HUES48 (cell line): ENCODE results near the gene CD28.

Experiments
- H3K27ac ChIP-seq: one replicate; pipeline ENCODE4 v1.7.0; 2013; ENCODE audit warnings: low read depth, low read length, inconsistent platforms
- H3K27me3 ChIP-seq: 2 replicates; pipeline ENCODE4 v1.6.1; 2013; ENCODE audit warnings: mild to moderate bottlenecking, low read length; ENCODE audit not compliant: control insufficient read depth, insufficient read depth
- H3K36me3 ChIP-seq: 2 replicates; pipeline ENCODE4 v1.6.1; 2013; ENCODE audit warnings: low read length; ENCODE audit not compliant: control insufficient read depth, insufficient read depth
- H3K4me1 ChIP-seq: 2 replicates; pipeline ENCODE4 v1.6.1; 2013; ENCODE audit warnings: mild to moderate bottlenecking, low read length; ENCODE audit not compliant: control insufficient read depth, insufficient read depth
- H3K4me3 ChIP-seq: 2 replicates; pipeline ENCODE4 v1.5.1; 2013; ENCODE audit warnings: mild to moderate bottlenecking, low read depth, low read length
- H3K9ac ChIP-seq: 2 replicates; pipeline ENCODE4 v1.6.1; 2013; ENCODE audit warnings: mild to moderate bottlenecking, low read depth, low read length, moderate library complexity
- H3K9me3 ChIP-seq: 2 replicates; pipeline ENCODE4 v1.6.1; 2013; ENCODE audit warnings: low read length; ENCODE audit not compliant: control insufficient read depth, insufficient read depth

CD28 gene

DNA sequence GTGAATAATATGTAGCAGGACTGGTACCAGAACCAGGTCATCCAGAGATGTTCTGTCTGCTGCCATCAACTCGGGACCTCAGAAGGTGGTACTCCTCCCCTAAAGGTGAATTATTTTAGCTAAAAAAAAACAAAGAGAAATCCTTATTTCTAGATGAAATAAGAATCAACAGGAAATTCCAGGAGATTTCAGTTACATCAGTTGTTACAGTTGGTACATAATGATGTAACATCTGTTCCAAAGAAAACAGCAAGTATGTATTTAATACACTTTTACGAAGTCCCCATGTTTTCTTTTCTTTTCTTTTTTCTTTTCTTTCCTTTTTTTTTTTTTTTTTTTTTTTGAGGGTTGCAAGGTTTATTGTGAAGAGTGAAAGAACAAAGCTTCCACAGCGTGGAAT, 33.6 kb upstream of the CD28 start:
- Histone ChIP-seq H3K27me3 (no peaks in the 10 kb centered on the region), H3K27ac (no peak overlapping the region), H3K9me3 (no peaks in the 10 kb centered on the region; the same call in 1 of the 2 replicates), H3K4me1 (no peaks in the 10 kb centered on the region), H3K4me3 (no peak overlapping the region), H3K9ac (no peak overlapping the region), H3K36me3 (no peaks in the 10 kb centered on the region)

DNA sequence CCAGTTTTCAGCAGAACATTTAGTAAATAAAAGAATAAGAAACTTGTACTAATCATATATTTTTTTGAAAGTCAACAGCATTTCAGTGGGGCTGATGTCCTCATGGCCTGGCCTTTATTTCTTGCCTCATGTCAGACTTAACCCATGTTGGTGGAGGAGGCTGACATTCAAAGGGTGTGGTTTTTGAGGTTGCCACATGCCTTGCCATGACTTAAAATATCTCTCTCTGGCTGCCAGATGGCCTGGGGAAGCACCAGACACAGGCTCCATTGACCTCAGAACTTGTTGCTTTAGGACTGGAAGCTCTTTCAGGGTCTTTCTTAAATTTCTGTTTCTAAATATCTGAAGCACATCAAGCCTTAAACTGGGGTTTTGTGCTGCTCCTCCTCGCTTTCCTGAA, 32.5 kb upstream of the CD28 start:
- no peaks in the 10 kb centered on the region for H3K4me1 ChIP-seq
- H3K27me3 ChIP-seq = no peaks in the 10 kb centered on the region
- H3K27ac ChIP-seq = no peak overlapping the region
- H3K4me3 ChIP-seq = no peak overlapping the region
- H3K9ac ChIP-seq = no peak overlapping the region
- no peaks in the 10 kb centered on the region for H3K36me3 ChIP-seq
- no peaks in the 10 kb centered on the region; the same call in 1 of the 2 replicates for H3K9me3 ChIP-seq

DNA sequence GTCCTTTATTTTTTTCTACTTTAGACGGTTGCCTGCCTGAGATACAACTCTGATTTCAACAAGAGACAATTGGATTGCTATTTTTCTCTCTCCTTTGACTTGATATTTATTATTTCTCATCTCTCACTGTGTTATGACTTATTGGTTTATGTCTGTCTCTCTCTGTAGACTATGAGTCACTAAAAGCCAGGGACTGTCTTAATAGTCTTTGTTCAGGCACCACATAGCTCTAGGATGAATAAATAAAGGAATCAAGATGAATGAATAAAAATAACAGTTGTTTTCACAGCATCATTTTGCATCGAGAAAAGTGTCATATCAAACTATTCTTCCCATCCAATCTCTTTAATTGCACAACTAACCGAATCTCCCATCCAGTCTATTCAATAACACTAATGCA, 31.4 kb upstream of the CD28 start:
- H3K9ac ChIP-seq = no peak overlapping the region
- H3K27me3 ChIP-seq = no peaks in the 10 kb centered on the region
- no peaks in the 10 kb centered on the region for H3K36me3 ChIP-seq
- no peak overlapping the region for H3K4me3 ChIP-seq
- no peaks in the 10 kb centered on the region; the same call in 1 of the 2 replicates for H3K9me3 ChIP-seq
- no peak overlapping the region for H3K27ac ChIP-seq
- H3K4me1 ChIP-seq = no peaks in the 10 kb centered on the region

DNA sequence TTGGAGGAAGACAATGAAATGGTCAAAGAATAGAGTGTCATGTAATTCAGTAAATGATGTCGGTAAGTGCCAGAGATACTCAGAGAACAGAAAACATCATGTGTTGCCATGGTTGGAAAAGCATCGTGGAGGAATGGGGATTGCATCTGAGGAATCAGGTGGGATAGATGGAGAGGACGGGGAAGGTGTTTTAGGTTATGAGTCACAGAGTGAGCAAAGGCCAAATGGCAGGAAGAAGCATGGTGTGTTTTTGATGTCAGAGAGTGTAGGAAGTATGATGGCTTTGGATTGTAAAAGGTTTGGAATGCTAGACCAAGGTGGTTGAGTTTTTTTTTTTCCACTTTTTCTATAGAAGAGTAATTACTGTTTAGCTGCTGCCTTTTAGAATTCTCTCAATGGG, 27.5 kb upstream of the CD28 start:
- Histone ChIP-seq H3K9ac (no peak overlapping the region), H3K9me3 (no peaks in the 10 kb centered on the region), H3K36me3 (no peaks in the 10 kb centered on the region), H3K4me1 (no peaks in the 10 kb centered on the region), H3K4me3 (no peak overlapping the region), H3K27me3 (no peaks in the 10 kb centered on the region), H3K27ac (no peak overlapping the region)

DNA sequence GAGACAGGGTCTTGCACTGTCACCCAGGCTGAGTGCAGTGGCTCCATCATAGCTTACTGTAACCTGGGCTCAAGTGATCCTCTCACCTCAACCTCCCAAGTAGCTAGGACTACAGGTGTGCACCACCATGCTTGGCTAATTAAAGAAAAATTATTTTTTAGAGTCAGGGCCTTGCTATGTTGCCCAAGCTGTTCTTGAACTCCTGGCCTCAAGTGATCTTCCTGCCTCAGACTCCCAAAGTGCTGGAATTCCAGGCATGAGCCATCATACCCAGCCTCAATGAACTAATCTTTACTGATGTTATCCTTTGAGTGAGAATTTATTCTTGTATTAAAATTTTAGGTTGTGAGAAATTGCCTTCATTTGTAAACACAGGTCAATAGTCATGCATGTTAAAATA, 27.0 kb upstream of the CD28 start:
- no peak overlapping the region for H3K27ac ChIP-seq
- no peaks in the 10 kb centered on the region for H3K27me3 ChIP-seq

DNA sequence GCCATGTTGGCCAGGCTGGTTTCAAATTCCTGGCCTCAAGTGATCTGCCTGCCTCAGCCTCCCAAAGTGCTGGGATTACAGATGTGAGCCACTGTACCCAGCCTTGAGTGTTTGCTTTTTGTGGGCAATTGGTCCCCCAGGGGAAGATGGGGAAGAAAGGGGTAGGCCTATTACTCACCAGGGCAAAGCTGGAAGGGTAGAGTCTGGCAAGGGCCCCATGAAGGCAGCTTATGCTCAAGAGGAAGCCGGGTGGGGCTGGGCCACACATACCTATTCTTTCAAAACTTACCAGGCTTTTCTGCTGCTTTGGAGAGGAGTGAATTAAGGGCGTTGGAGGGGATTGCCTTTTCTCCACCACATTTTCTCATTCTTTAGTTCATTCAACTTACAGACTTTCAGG, 24.5 kb upstream of the CD28 start:
- H3K9me3 ChIP-seq = no peaks in the 10 kb centered on the region
- H3K9ac ChIP-seq = no peak overlapping the region
- no peaks in the 10 kb centered on the region for H3K27me3 ChIP-seq
- no peak overlapping the region for H3K4me3 ChIP-seq
- no peak overlapping the region for H3K27ac ChIP-seq
- H3K36me3 ChIP-seq = no peaks in the 10 kb centered on the region
- H3K4me1 ChIP-seq = no peaks in the 10 kb centered on the region

More for the DNA sequence above, 27.0 kb upstream of the CD28 start:
- Histone ChIP-seq H3K9ac (no peak overlapping the region), H3K36me3 (no peaks in the 10 kb centered on the region), H3K4me3 (no peak overlapping the region), H3K9me3 (no peaks in the 10 kb centered on the region), H3K4me1 (no peaks in the 10 kb centered on the region)

DNA sequence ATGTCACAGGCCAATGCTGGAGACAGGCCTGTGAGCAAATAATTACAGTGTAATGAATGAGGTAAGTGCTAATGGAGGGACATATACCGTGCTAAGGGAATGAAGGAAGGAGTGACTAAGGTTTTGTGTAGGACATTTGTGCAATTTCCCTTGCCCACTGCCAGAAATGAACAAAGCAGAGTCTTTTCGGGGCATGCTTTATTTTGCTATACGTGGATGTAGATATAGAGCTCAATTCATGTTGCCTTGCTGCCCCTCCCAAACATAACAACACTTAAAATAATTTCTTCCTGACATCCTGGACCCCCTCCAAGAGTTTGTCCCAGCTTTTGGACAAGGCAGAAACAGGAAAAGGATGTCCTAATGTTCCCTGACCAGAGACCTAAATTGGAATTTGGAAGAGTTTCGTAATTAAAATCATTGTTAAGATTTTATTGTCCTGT, 23.7 kb upstream of the CD28 start:
- H3K27me3 ChIP-seq = no peaks in the 10 kb centered on the region
- H3K36me3 ChIP-seq = no peaks in the 10 kb centered on the region
- H3K4me3 ChIP-seq = no peak overlapping the region
- H3K4me1 ChIP-seq = no peaks in the 10 kb centered on the region
- H3K9me3 ChIP-seq = no peaks in the 10 kb centered on the region
- no peak overlapping the region for H3K9ac ChIP-seq
- no peak overlapping the region for H3K27ac ChIP-seq

DNA sequence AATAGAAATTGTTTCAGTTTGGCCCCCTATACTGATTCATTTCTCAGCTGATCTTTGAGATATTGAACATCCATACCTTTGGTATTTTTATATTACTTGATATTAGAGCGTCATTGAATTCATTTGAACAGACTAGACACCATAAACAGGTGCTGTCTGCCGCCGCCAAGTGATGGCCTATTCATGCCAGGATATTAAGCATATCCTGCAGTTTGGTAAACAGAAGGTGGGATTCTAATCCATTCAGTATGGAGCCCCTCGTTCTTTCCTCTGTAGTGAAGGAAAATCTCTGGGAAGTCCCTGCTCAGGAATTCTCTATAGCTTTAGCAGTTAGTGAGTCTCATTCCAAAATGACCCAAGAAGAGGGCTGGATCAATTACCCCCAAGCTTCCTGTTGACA, 23.0 kb upstream of the CD28 start:
- Histone ChIP-seq H3K9me3 (no peaks in the 10 kb centered on the region), H3K27ac (no peak overlapping the region), H3K9ac (no peak overlapping the region), H3K36me3 (no peaks in the 10 kb centered on the region), H3K27me3 (no peaks in the 10 kb centered on the region), H3K4me3 (no peak overlapping the region), H3K4me1 (no peaks in the 10 kb centered on the region)

DNA sequence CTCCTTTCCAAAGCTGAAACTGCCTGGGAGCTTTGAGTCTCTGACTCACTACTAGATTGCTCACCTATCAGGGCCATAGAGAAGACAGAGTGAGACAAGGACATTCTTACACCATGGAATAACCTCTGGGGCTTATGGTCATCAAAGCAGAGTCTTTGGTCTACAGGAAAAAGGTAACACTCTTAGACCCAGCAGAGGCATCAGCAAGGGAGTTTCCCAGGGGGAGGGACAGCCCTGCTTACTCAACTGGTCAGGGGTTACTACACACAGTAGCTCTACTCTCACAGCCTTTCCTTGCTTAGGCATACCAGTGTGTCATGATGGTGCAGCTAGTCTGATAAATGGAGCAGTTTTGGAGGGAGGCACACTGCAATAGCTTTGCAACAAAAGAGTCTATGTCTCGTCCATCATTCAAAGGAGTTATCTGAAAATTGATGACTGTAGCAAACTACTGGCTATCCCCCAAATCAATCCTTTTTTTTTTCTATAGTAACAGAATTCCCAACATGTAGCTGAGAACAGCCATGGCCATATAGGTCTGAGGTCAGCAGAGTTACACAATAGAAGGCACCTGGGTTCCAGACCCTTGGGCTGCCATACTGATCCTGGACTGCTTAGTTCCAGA, 22.4 kb upstream of the CD28 start:
- Histone ChIP-seq H3K27ac (no peak overlapping the region), H3K9ac (no peak overlapping the region), H3K36me3 (no peaks in the 10 kb centered on the region), H3K27me3 (no peaks in the 10 kb centered on the region), H3K4me1 (no peaks in the 10 kb centered on the region), H3K9me3 (no peaks in the 10 kb centered on the region), H3K4me3 (no peak overlapping the region)

DNA sequence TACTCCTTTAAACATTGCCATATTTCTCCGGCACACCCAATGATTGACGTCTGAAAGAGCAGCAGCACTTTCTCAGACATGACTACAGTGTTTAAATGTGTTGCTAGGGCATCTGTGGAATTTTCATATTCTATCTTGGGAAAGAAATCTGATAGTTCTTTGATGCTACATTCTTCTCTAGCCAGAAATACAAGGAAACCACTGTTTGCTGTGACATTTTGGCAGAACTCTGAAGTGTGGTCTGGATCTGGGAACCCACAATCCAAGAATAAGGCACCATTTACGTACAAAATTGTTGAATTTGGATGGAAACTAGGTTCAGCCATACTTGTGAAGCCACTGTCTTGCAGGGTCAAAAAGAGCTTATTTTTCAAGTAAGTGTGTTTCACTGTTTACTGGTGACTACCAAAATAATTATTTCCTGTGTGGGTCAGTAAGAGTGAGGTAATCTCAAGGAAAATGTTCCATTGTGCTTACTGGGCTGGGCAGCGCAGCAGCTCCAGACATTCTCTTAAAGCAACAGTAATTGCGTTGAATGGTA, 21.3 kb upstream of the CD28 start:
- Histone ChIP-seq H3K36me3 (no peaks in the 10 kb centered on the region), H3K9ac (no peak overlapping the region), H3K9me3 (no peaks in the 10 kb centered on the region), H3K27me3 (no peaks in the 10 kb centered on the region), H3K4me1 (no peaks in the 10 kb centered on the region), H3K4me3 (no peak overlapping the region), H3K27ac (no peak overlapping the region)

DNA sequence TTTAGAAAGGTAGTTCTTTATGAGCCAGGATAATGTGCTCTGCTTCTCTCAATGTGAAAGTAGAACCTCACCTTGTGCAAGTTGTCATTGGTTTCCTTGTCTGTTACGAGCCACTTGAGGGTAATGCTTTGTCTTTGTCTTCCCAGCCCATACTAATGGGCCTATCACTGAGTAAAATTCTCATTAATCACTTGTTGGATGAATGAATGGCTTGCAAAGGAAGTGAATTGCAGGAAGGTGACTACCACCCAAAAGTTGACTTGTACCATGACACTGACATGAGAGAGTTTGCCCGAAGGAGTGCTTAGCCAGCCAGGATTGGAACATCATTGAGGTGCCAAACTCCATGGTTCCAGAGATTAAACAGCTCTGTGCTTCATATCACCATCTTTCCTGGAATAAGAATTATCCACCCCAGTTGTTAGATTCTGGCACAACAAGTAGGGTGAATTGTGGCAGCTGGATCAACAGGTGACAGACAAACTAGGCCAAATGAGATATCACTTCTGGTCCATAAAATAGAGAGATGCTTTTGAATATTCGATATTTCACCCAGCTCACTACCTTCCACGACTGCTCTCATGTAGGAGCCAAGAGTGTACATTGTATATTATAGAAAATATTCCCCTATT, 20.5 kb upstream of the CD28 start:
- no peaks in the 10 kb centered on the region for H3K36me3 ChIP-seq
- H3K27me3 ChIP-seq = no peaks in the 10 kb centered on the region
- H3K9me3 ChIP-seq = no peaks in the 10 kb centered on the region
- no peak overlapping the region for H3K4me3 ChIP-seq
- H3K27ac ChIP-seq = no peak overlapping the region
- no peak overlapping the region for H3K9ac ChIP-seq
- no peaks in the 10 kb centered on the region for H3K4me1 ChIP-seq
